Left lung (tissue), 10 donors: ENCODE data around the gene POFUT2. TPM values are rescaled to one million over a fixed set of nuclear protein-coding genes. Genes with fewer than 3 reads are reported as not detected.

Experiments used
- ATAC-seq: fragments of 200-7000 bp; cut with Tn5 transposase; one replicate; pipeline ENCODE4 v1.9.1; 2020; ENCODE audit warnings: moderate library complexity
- DNase-seq, 4 donors: peaks; one replicate each; pipeline ENCODE4 v3.0.0-alpha.2; 2013 to 2020
- H3K27ac ChIP-seq, 2 donors: fragments of 200-600 bp; sonication (generic) in 1 of 2; one replicate each; pipeline versions ENCODE4 v1.5.0 to v1.8.0; 2020 to 2021
- H3K27me3 ChIP-seq, 2 donors: fragments of 200-600 bp; sonication (generic) in 1 of 2; one replicate each; pipeline versions ENCODE4 v1.5.0 to v1.8.0; 2020 to 2021
- H3K36me3 ChIP-seq, 2 donors: fragments of 200-600 bp; sonication (generic) in 1 of 2; one replicate each; pipeline versions ENCODE4 v1.5.0 to v1.8.0; 2020 to 2021
- H3K4me1 ChIP-seq, 2 donors: fragments of 200-600 bp; one replicate each; pipeline ENCODE4 v1.8.0; 2021
- H3K4me3 ChIP-seq, 2 donors: fragments of 200-600 bp; sonication (generic) in 1 of 2; one replicate each; pipeline versions ENCODE4 v1.5.0 to v1.8.0; 2020 to 2021; ENCODE audit warnings: mild to moderate bottlenecking in 1 of 2
- H3K9me3 ChIP-seq, 2 donors: fragments of 200-600 bp; sonication (generic) in 1 of 2; one replicate each; pipeline versions ENCODE4 v1.5.0 to v1.8.0; 2020 to 2021
- intact Hi-C, 2 donors: fragments of 100-400 bp; cut with DNase I; formaldehyde crosslinking; loops; one replicate each; pipeline versions ENCODE4 v1.11.2 to v1.14.2; 2022
- polyA plus RNA-seq, 6 donors: library from polyadenylated mRNA; unstranded; fragments of 120-200 nt; gene quantifications; one replicate each; pipeline ENCODE4 v1.2.1, GENCODE V29; 2013; ENCODE audit not compliant: insufficient read length in 6 of 6
- total RNA-seq, 2 donors: library from RNA; stranded (reverse); fragmentation: NEBNext Ultra II Directional; extraction: Animal tissue kit (Norgen Biotek cat#: 25700); gene quantifications; one replicate each; pipeline ENCODE4 v1.2.1, GENCODE V29; 2021
- TF ChIP-seq, protein P1 (sequence below), 2 donors: fragments of 200-600 bp; sonication (generic) in 1 of 2; IDR thresholded peaks; one replicate each; pipeline versions ENCODE4 v1.5.0 to v1.8.0; 2021; ENCODE audit warnings: antibody characterized with exemption in 2 of 2
- donor health status: DM: no; HTN: yes; CAD: no.
- donor health status: DM: no; HTN: no; CAD: no.

Gene POFUT2
- total and polyA plus RNA-seq, 8 donors: 30.4 to 44.2 (median 34.2) TPM

DNA sequence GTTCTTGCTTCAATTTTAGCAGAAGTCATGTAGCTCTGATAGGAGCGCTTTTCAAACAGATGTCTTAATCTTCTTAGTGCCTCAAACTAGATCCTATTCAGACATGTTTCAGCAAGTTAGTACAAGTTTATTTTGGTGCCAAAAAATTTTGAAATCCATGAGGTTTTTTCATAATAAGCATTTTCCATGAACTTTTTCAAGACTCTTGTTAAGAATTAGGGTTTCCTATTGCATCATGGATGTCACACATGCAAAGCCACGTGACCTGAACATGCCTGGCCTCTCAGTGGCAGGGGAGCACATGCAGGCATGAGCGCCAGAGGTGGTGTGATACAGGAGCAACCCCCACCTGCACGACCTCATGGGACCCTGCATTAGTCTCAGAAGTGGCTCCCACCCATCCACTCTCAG lies 67.6 kb downstream of the POFUT2 start:
- peak; percentile 27 for ATAC-seq
- peaks cover 0 to 12% of the 10 kb centered on the region in 2 donors for H3K9me3 ChIP-seq
- intact Hi-C loops: no loop called here

DNA sequence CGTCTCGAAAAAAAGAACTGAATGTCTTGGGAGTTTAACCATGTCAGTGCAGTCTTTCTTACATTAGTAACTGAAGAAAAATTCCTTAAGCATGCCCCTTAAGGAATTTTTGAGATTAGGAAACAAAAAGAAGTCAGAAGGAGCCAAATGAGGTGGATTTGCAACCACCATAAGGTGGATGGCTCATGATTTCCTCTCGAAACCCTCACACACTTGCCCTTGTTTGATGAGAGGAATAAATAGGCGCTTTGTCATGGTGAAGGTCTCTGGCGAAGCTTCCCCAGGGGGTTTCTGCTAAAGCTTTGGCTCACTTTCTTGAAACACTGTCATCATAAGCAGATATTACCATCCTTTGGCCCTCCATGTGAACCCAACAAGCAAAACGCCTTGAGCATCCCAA lies 68.2 kb downstream of the POFUT2 start:
- Histone ChIP-seq H3K27ac (no peak overlapping the region), H3K36me3 (peaks cover 0 to 31% of the 10 kb centered on the region in 2 donors), H3K9me3 (peaks cover 0 to 12% of the 10 kb centered on the region in 2 donors), H3K27me3 (no peaks in the 10 kb centered on the region), H3K4me1 (no peaks in the 10 kb centered on the region), H3K4me3 (no peak overlapping the region)
- TF ChIP-seq, protein P1, sequence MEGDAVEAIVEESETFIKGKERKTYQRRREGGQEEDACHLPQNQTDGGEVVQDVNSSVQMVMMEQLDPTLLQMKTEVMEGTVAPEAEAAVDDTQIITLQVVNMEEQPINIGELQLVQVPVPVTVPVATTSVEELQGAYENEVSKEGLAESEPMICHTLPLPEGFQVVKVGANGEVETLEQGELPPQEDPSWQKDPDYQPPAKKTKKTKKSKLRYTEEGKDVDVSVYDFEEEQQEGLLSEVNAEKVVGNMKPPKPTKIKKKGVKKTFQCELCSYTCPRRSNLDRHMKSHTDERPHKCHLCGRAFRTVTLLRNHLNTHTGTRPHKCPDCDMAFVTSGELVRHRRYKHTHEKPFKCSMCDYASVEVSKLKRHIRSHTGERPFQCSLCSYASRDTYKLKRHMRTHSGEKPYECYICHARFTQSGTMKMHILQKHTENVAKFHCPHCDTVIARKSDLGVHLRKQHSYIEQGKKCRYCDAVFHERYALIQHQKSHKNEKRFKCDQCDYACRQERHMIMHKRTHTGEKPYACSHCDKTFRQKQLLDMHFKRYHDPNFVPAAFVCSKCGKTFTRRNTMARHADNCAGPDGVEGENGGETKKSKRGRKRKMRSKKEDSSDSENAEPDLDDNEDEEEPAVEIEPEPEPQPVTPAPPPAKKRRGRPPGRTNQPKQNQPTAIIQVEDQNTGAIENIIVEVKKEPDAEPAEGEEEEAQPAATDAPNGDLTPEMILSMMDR (IDR thresholded peaks at IDR 0.05): no peak
- DNase-seq (peak in 1 of 4 donors; percentile 5), ATAC-seq (no peak)
- intact Hi-C loops: no loop called here

More for the DNA sequence above, 67.6 kb downstream of the POFUT2 start:
- Histone ChIP-seq H3K27ac (no peak overlapping the region), H3K36me3 (peaks cover 0 to 31% of the 10 kb centered on the region in 2 donors), H3K4me3 (no peak overlapping the region), H3K27me3 (no peaks in the 10 kb centered on the region), H3K4me1 (no peaks in the 10 kb centered on the region)
- DNase-seq: peak in 2 of 4 donors; percentile 56 to 77
- TF ChIP-seq, protein P1 (IDR thresholded peaks at IDR 0.05): no peak

DNA sequence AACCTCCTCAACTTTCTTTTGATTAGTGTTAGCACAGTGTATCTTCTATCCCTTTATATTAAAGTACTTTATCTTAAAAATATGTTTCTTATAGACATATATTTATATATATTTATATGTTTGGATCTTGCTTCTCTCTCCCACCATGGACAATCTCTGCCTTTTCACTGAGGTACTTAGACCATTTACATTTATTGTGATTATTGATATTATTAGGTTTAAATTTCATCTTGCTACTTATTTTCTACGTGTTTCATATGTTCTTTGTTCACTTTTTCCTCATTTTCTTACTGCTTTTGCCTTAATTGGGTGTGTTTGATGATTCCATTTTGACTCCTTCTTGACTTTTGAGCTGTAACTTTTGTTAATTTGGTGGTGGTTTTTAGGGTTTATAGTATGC lies 70.7 kb downstream of the POFUT2 start:
- H3K36me3 ChIP-seq: peaks cover 0 to 22% of the 10 kb centered on the region in 2 donors
- DNase-seq (no peak), ATAC-seq (no peak)
- H3K4me1 ChIP-seq: no peaks in the 10 kb centered on the region
- H3K4me3 ChIP-seq: no peak overlapping the region
- peaks cover 0 to 12% of the 10 kb centered on the region in 2 donors for H3K9me3 ChIP-seq
- intact Hi-C loops: no loop called here
- no peaks in the 10 kb centered on the region for H3K27me3 ChIP-seq
- no peak overlapping the region for H3K27ac ChIP-seq
- TF ChIP-seq, protein P1 (IDR thresholded peaks at IDR 0.05): no peak

DNA sequence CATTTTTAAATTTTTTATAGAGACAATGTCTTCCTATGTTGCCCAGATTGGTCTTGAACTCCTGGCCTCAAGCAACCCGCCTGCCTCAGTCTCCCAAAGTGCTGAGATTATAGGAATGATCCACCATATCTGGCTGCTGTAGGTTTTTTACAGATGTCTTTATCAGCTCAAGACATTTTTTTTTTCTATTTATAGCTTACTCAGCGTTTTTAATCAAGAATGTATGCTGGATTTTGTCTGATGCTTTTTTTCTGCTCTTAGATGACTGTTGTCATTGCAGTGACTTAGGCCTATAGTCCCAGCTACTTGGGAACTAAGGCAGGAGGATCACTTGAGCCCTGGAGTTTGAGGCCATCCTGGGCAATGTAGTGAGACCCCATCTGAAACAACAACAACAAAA lies 72.5 kb downstream of the POFUT2 start:
- Histone ChIP-seq H3K4me3 (no peak overlapping the region), H3K4me1 (no peaks in the 10 kb centered on the region), H3K27ac (no peak overlapping the region), H3K9me3 (peaks cover 0 to 12% of the 10 kb centered on the region in 2 donors), H3K36me3 (peaks cover 0 to 21% of the 10 kb centered on the region in 2 donors), H3K27me3 (no peaks in the 10 kb centered on the region)
- DNase-seq: no peak
- no peak for ATAC-seq
- intact Hi-C loops: no loop called here
- TF ChIP-seq, protein P1 (IDR thresholded peaks at IDR 0.05): no peak

Other genes starting within 250 kb of the POFUT2 start
- gene ADARB1, start 213.3 kb downstream of the POFUT2 start, total RNA-seq: 10 to 100 TPM; 30.4 to 53.4 TPM
- 10 to 100 TPM; 23.8 to 46.7 (median 29.8) TPM for gene ADARB1, start 213.3 kb downstream of the POFUT2 start, polyA plus RNA-seq
- gene COL18A1, start 117.3 kb upstream of the POFUT2 start, total RNA-seq: 10 to 100 TPM; 64.8 to 90.2 TPM
- gene COL18A1, start 117.3 kb upstream of the POFUT2 start, polyA plus RNA-seq: 10 to 100 TPM; 39.3 to 86.4 (median 59.1) TPM